Sigmoid colon (tissue), 7 donors: ENCODE results near the gene SLAMF7. TPM values are rescaled to one million over a fixed set of nuclear protein-coding genes. Genes with fewer than 3 reads are reported as not detected.
"Not testable (repeated sequence)": the region's sequence is repeated elsewhere in the genome, so short reads cannot be mapped to it uniquely, and the experiment has no call there.

Experiments used
- DNase-seq: peaks from one replicate; pipeline ENCODE4 v3.0.0-alpha.2; 2019
- H3K27ac ChIP-seq, 4 donors: fragments of 200-600 bp; sonication (generic); one replicate each; pipeline ENCODE4 v1.5.1; 2016 to 2019; ENCODE audit warnings: mild to moderate bottlenecking in 1 of 4
- H3K27me3 ChIP-seq, 3 donors: fragments of 200-600 bp; sonication (generic); one replicate each; pipeline ENCODE4 v1.5.1; 2019; ENCODE audit warnings: mild to moderate bottlenecking in 1 of 3
- H3K36me3 ChIP-seq, 4 donors: fragments of 200-600 bp; sonication (generic); one replicate each; pipeline ENCODE4 v1.5.1; 2016 to 2019
- H3K4me1 ChIP-seq, 4 donors: fragments of 200-600 bp; sonication (generic); one replicate each; pipeline ENCODE4 v1.5.1; 2017 to 2019
- H3K4me3 ChIP-seq, 4 donors: fragments of 200-600 bp; sonication (generic); one replicate each; pipeline ENCODE4 v1.5.1; 2017 to 2019; ENCODE audit warnings: mild to moderate bottlenecking in 2 of 4, moderate library complexity in 1 of 4
- H3K9me3 ChIP-seq, 4 donors: fragments of 200-600 bp in 3 of 4; sonication (generic) in 3 of 4; one replicate each; pipeline versions ENCODE4 v1.5.1 to v1.6.1; 2013 to 2019
- CTCF ChIP-seq, 4 experiments: fragments of 450-650 bp in 3 of 4; fragments of 200-600 bp in 1 of 4; IDR thresholded peaks; one replicate each; pipeline ENCODE4 v1.5.1; 2016 to 2019; ENCODE audit warnings: antibody characterized with exemption in 4 of 4, mild to moderate bottlenecking in 3 of 4, moderate library complexity in 2 of 4
- EP300 ChIP-seq, 4 donors: sonication (generic); formaldehyde crosslinking; IDR thresholded peaks; one replicate each; pipeline ENCODE4 v1.6.1; 2017; ENCODE audit warnings: antibody characterized with exemption in 4 of 4
- POLR2A ChIP-seq, 2 donors: fragments of 450-650 bp; IDR thresholded peaks; one replicate each; pipeline ENCODE4 v1.6.1; 2016; ENCODE audit warnings: antibody characterized with exemption in 2 of 2, mild to moderate bottlenecking in 2 of 2, moderate library complexity in 2 of 2
- POLR2AphosphoS5 ChIP-seq, 4 donors: sonication (generic); formaldehyde crosslinking; IDR thresholded peaks; one replicate each; pipeline ENCODE4 v1.6.1; 2017; ENCODE audit warnings: antibody characterized with exemption in 4 of 4
- WGBS, 2 donors: extraction: QIAGEN DNeasy Blood & Tissue Kit; methylation state at CpG; one replicate each; pipeline ENCODE4 v1.1.7; 2013; 5-methylcytosine and 5-hydroxymethylcytosine counted together
- intact Hi-C: fragments of 100-400 bp; cut with DNase I; formaldehyde crosslinking; loops from one replicate; pipeline ENCODE4 v1.15.1; 2023
- polyA plus RNA-seq, 3 donors: library from polyadenylated mRNA; stranded (reverse); fragments of 200-250 nt; gene quantifications; one replicate each; pipeline ENCODE4 v1.2.3, GENCODE V29; 2013
- total RNA-seq, 4 donors: library from RNA; depleted of rRNA; stranded (reverse); fragments of >200 nt; gene quantifications; one replicate each; pipeline ENCODE4 v1.1.0, GENCODE V29; 2016
- donor health status: healthy with polysubstance abuse.
- donor health status: Bipolar disorder and iron deficiency.
- donor health status: healthy.

The SLAMF7 gene
- total and polyA plus RNA-seq, 7 donors, result 0.16 to 31.0 (median 2.2) TPM; not detected in 1

GRCh38 chr1:160724465-160725242 lies 14.4 kb upstream of the SLAMF7 start:
- H3K27ac ChIP-seq, result no peak overlapping the region
- TF ChIP-seq CTCF (IDR thresholded peaks at IDR 0.05) (no peak), POLR2A (IDR thresholded peaks at IDR 0.05) (no peak), POLR2AphosphoS5 (IDR thresholded peaks at IDR 0.05) (no peak), EP300 (IDR thresholded peaks at IDR 0.05) (no peak)
- H3K27me3 ChIP-seq, result no peaks in the 10 kb centered on the region
- DNase-seq, result no peak
- WGBS, 2 donors, result 77 to 78% methylated on average over 11 of the region's 11 CpGs
- no peak overlapping the region for H3K4me3 ChIP-seq
- H3K4me1 ChIP-seq, result peaks cover 0 to 6% (median 2%) of the 10 kb centered on the region in 4 donors
- no peaks in the 10 kb centered on the region for H3K9me3 ChIP-seq
- no peaks in the 10 kb centered on the region for H3K36me3 ChIP-seq
- intact Hi-C loops, result loop anchor here (5.0 kb wide), 2 partner anchors 228 to 373 kb away; partner anchors contain the start of genes ITLN2 and KLHDC9

GRCh38 chr1:160726114-160726497 lies 12.9 kb upstream of the SLAMF7 start:
- TF ChIP-seq POLR2A (IDR thresholded peaks at IDR 0.05) (no peak), EP300 (IDR thresholded peaks at IDR 0.05) (no peak)
- no peak for DNase-seq
- Histone ChIP-seq H3K27ac (no peak overlapping the region), H3K36me3 (no peaks in the 10 kb centered on the region), H3K27me3 (no peaks in the 10 kb centered on the region), H3K4me3 (no peak overlapping the region), H3K4me1 (peaks cover 0 to 6% (median 2%) of the 10 kb centered on the region in 4 donors), H3K9me3 (no peaks in the 10 kb centered on the region)
- WGBS, 2 donors, result 21 to 49% methylated on average over 3 of the region's 3 CpGs
- intact Hi-C loops, result loop anchor here (5.0 kb wide), 2 partner anchors 226 to 371 kb away; partner anchors contain the start of genes ITLN2 and KLHDC9

- 3 to 15% methylated on average over 8 of the region's 8 CpGs for WGBS, 2 donors
- Histone ChIP-seq H3K4me3 (no peak overlapping the region), H3K36me3 (no peaks in the 10 kb centered on the region), H3K4me1 (peaks cover 0 to 6% (median 2%) of the 10 kb centered on the region in 4 donors), H3K9me3 (no peaks in the 10 kb centered on the region), H3K27me3 (no peaks in the 10 kb centered on the region), H3K27ac (no peak overlapping the region)
- TF ChIP-seq CTCF (IDR thresholded peaks at IDR 0.05) (peak; percentile 13 to 73 (median 58)), EP300 (IDR thresholded peaks at IDR 0.05) (no peak), POLR2AphosphoS5 (IDR thresholded peaks at IDR 0.05) (no peak), POLR2A (IDR thresholded peaks at IDR 0.05) (no peak)
- DNase-seq, result no peak
- intact Hi-C loops, result loop anchor here (5.0 kb wide), 2 partner anchors 226 to 371 kb away; partner anchors contain the start of genes ITLN2 and KLHDC9
Measured at GRCh38 chr1:160726498-160727315, 12.3 kb upstream of the SLAMF7 start.

- Histone ChIP-seq H3K4me1 (peaks cover 0 to 6% (median 2%) of the 10 kb centered on the region in 4 donors), H3K4me3 (no peak overlapping the region), H3K36me3 (no peaks in the 10 kb centered on the region), H3K27ac (no peak overlapping the region), H3K27me3 (no peaks in the 10 kb centered on the region), H3K9me3 (no peaks in the 10 kb centered on the region)
- DNase-seq, result no peak
- intact Hi-C loops, result loop anchor here (5.0 kb wide), 2 partner anchors 225 to 370 kb away; partner anchors contain the start of genes ITLN2 and KLHDC9
- no peak for TF ChIP-seq CTCF (IDR thresholded peaks at IDR 0.05)
- TF ChIP-seq POLR2AphosphoS5 (IDR thresholded peaks at IDR 0.05), result no peak
- no peak for TF ChIP-seq POLR2A (IDR thresholded peaks at IDR 0.05)
- TF ChIP-seq EP300 (IDR thresholded peaks at IDR 0.05), result no peak
Measured at GRCh38 chr1:160727316-160727640, 11.8 kb upstream of the SLAMF7 start.

GRCh38 chr1:160731564-160731963 lies 7.5 kb upstream of the SLAMF7 start:
- H3K27ac ChIP-seq, intact Hi-C loops, DNase-seq, H3K4me1 ChIP-seq, H3K27me3 ChIP-seq, H3K36me3 ChIP-seq, H3K4me3 ChIP-seq, H3K9me3 ChIP-seq: not testable (repeated sequence)
- WGBS, 2 donors, result 64 to 86% methylated on average over 2 of the region's 2 CpGs
